Chondrocyte (in vitro differentiated cells): ENCODE measurements around the gene DCAF6. TPM values are rescaled to one million over a fixed set of nuclear protein-coding genes. Genes with fewer than 3 reads are reported as not detected.

Experiments used
- DNase-seq: peaks from one replicate; pipeline ENCODE4 v3.0.0; 2021; ENCODE audit warnings: mixed read lengths, low spot score
- H3K27ac Mint-ChIP-seq: one replicate; pipeline ENCODE4 v1.8.0; 2021; ENCODE audit warnings: mild to moderate bottlenecking, moderate library complexity, mixed read lengths; ENCODE audit not compliant: unreplicated experiment
- H3K27me3 Mint-ChIP-seq: 2 replicates; pipeline ENCODE4 v1.8.0; 2021; ENCODE audit warnings: low read depth, mixed read lengths
- H3K36me3 Mint-ChIP-seq: 2 replicates; pipeline ENCODE4 v1.8.0; 2021; ENCODE audit warnings: low read depth, mixed read lengths
- H3K4me1 Mint-ChIP-seq: 2 replicates; pipeline ENCODE4 v1.8.0; 2021; ENCODE audit warnings: low read depth, mild to moderate bottlenecking, mixed read lengths
- H3K4me3 Mint-ChIP-seq: one replicate; pipeline ENCODE4 v1.8.0; 2021; ENCODE audit warnings: mild to moderate bottlenecking, moderate library complexity, mixed read lengths; ENCODE audit not compliant: unreplicated experiment
- H3K9me3 Mint-ChIP-seq: 2 replicates; pipeline ENCODE4 v1.8.0; 2021; ENCODE audit warnings: low read depth, mixed read lengths
- total RNA-seq: library from RNA; stranded (reverse); gene quantifications from 3 replicates; pipeline ENCODE4 v1.2.1, GENCODE V29; 2021
- TF ChIP-seq, protein P1 (sequence below): fragments of 200-600 bp; sonication (generic); IDR thresholded peaks from 2 replicates; pipeline ENCODE4 v1.5.0; 2021; ENCODE audit warnings: antibody characterized with exemption, mild to moderate bottlenecking, moderate library complexity

The DCAF6 gene
- total RNA-seq, 1 donor from 2014 or later: 49.4 TPM

DNA sequence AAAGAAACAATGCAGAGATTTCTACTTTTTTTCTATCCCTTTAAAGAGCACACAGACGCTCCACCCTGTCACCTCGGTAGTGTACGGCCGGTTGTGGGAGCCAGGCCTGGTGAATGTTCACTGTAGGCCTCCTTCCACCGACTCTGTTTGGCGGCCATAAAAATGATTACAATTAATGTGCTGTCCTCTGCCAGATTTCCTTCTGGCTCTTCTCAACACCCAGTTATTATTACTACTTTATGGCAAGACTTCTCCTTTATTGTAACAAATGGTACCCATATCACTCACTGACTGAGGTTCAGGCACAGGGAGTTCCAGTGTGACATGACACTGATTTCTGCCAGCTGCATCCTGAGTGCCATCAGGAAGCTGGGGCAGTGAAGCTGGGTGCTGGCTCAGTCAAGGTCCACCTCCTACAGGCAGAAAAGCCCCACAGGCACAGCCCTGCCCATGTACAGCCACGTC lies 162.9 kb downstream of the DCAF6 start:
- TF ChIP-seq, protein P1, sequence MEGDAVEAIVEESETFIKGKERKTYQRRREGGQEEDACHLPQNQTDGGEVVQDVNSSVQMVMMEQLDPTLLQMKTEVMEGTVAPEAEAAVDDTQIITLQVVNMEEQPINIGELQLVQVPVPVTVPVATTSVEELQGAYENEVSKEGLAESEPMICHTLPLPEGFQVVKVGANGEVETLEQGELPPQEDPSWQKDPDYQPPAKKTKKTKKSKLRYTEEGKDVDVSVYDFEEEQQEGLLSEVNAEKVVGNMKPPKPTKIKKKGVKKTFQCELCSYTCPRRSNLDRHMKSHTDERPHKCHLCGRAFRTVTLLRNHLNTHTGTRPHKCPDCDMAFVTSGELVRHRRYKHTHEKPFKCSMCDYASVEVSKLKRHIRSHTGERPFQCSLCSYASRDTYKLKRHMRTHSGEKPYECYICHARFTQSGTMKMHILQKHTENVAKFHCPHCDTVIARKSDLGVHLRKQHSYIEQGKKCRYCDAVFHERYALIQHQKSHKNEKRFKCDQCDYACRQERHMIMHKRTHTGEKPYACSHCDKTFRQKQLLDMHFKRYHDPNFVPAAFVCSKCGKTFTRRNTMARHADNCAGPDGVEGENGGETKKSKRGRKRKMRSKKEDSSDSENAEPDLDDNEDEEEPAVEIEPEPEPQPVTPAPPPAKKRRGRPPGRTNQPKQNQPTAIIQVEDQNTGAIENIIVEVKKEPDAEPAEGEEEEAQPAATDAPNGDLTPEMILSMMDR: no peak
- no peak for DNase-seq
- Mint-ChIP-seq H3K9me3 (no peaks in the 10 kb centered on the region), H3K4me3 (no peak overlapping the region), H3K27ac (no peak overlapping the region), H3K27me3 (no peaks in the 10 kb centered on the region), H3K36me3 (peaks cover 31% of the 10 kb centered on the region), H3K4me1 (peaks cover 5% of the 10 kb centered on the region)

DNA sequence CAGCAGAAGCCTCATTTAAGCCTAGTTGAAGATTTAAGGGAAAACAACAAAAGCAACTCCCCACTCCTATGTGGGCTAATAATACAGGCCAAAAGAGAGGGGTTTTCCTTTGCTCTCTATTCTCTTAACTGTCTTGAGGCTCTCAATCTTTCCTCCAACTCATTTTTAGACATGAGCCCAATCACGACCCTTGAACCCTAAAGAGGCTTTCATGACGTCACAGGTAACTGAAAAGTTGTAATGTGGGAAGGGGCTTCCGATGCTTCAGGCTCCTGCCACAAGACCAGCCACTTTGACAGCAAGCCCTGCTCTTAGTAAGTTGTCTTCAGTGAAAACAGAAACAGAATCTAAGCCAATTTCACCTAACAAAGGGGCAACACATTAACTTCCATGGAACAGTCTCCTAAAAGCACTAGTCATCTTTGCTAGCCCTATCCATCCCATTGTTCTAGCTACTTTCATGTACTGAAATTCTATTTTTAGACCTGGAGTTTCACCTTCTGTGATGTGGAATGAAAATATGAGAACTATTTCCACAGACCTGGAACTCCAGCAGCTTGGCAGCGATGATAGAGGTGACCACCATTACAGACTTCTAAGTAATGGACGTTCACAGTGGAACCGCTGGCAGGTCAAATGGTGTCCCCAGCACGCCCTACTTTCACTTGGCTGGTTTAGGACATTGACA lies 164.0 kb downstream of the DCAF6 start:
- Mint-ChIP-seq H3K27me3 (no peaks in the 10 kb centered on the region), H3K9me3 (no peaks in the 10 kb centered on the region), H3K27ac (no peak overlapping the region), H3K4me3 (no peak overlapping the region), H3K4me1 (peaks cover 5% of the 10 kb centered on the region), H3K36me3 (peaks cover 29% of the 10 kb centered on the region)
- no peak for DNase-seq
- TF ChIP-seq, protein P1: no peak

DNA sequence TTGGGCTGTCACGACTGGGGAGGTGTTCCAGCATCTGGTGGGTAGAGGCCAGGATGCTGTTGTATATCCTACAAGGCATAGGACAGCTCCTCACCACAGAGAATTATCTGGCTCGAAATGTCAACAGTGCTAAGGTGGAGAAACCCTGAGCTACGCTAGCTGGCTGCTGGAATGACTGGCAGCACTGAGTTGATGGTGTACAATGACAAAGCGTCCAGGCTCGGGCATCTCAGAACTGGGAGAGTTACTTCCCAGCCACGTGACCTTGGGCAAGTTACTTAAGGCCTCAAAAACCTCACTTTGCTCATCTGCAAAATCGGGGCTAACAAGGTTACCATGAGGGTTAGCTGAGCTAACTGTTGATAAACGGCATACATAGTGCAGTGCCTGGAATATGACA lies 164.9 kb downstream of the DCAF6 start:
- Mint-ChIP-seq H3K4me3 (no peak overlapping the region), H3K4me1 (peaks cover 5% of the 10 kb centered on the region), H3K36me3 (peaks cover 27% of the 10 kb centered on the region), H3K9me3 (no peaks in the 10 kb centered on the region), H3K27me3 (no peaks in the 10 kb centered on the region), H3K27ac (no peak overlapping the region)
- TF ChIP-seq, protein P1: no peak
- DNase-seq: no peak

DNA sequence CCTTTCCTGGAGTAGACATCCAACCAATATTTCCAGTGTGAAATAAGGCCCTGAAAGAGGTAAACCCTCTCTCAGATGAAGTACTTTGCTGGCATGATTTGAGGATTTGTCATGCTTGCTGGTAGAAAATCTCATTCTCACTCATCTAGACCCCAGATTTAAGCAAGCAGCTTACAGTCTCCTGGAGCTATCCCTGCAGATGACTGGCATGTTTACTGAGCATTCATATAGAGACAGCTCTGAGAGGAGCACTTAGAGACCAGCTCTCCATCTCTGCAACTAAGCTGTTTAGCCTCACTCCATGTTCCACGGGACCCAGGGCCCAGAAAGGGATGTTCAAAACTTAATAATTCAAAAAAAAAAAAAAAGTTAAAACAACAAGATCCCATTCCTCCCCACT lies 166.0 kb downstream of the DCAF6 start:
- DNase-seq: no peak
- Mint-ChIP-seq H3K27me3 (no peaks in the 10 kb centered on the region), H3K4me1 (peaks cover 5% of the 10 kb centered on the region), H3K36me3 (peaks cover 19% of the 10 kb centered on the region), H3K27ac (no peak overlapping the region), H3K9me3 (no peaks in the 10 kb centered on the region), H3K4me3 (no peak overlapping the region)
- TF ChIP-seq, protein P1: no peak

DNA sequence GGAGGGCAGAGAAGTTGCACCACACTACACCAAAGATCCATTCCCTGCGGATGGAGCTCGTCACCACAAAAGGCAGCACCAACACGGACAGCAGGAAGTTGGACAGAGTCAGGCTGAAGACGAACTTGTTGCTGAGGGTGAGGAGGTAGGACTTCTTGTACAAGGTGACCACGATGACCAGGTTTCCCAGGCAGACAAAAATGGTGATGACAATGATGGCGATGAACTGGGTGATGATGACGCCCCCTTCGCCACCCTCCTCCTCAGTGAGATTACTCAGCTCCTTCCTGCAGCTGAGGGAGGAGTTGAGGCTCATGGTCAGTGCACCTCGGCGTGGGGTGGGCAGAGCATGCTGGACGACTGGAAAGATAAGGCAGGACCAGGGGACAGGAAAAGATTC lies 168.1 kb downstream of the DCAF6 start:
- H3K9me3 Mint-ChIP-seq: no peaks in the 10 kb centered on the region
- no peak for DNase-seq
- peaks cover 5% of the 10 kb centered on the region for H3K4me1 Mint-ChIP-seq
- H3K27me3 Mint-ChIP-seq: no peaks in the 10 kb centered on the region
- TF ChIP-seq, protein P1: no peak
- H3K4me3 Mint-ChIP-seq: no peak overlapping the region
- no peak overlapping the region for H3K27ac Mint-ChIP-seq
- H3K36me3 Mint-ChIP-seq: peaks cover 12% of the 10 kb centered on the region
